GM23338 (cell line): ENCODE measurements around the gene CCDC187.

Source experiments
- CTCF ChIP-seq, 2 experiments: fragments of 200-600 bp in 1 of 2; sonication (generic) in 1 of 2; conservative IDR thresholded peaks; 2 replicates each; pipeline versions ENCODE4 v1.5.1 to v1.6.1; 2016 to 2017; ENCODE audit warnings: antibody characterized with exemption in 2 of 2, low read depth in 2 of 2, mild to moderate bottlenecking in 2 of 2, moderate library complexity in 1 of 2
- EZH2 ChIP-seq: fragments of 200-600 bp; sonication (generic); IDR thresholded peaks from one replicate; pipeline ENCODE4 v1.8.0; 2017; ENCODE audit warnings: antibody characterized with exemption, mild to moderate bottlenecking, low read depth; ENCODE audit not compliant: unreplicated experiment
- EZH2phosphoT487 ChIP-seq: fragments of 200-600 bp; sonication (generic); IDR thresholded peaks from one replicate; pipeline ENCODE4 v1.8.1; 2018; ENCODE audit warnings: antibody characterized with exemption; ENCODE audit not compliant: unreplicated experiment
- REST ChIP-seq: IDR thresholded peaks from one replicate; pipeline ENCODE4 v1.6.1; 2018; ENCODE audit warnings: antibody characterized with exemption; ENCODE audit not compliant: unreplicated experiment

- TF ChIP-seq EZH2 (no peak), CTCF (conservative IDR thresholded peaks at IDR 0.05; ENCODE audit: low read depth in 2 of 2) (no peak), EZH2phosphoT487 (no peak), REST (no peak)
These were observed 73.1 kb downstream of the CCDC187 start for GRCh38 chr9:136230773-136231172.
